ENCODE data around the gene KIF16B. TPM values are rescaled to one million over a fixed set of nuclear protein-coding genes. Genes with fewer than 3 reads are reported as not detected.

KIF16B gene
- total RNA-seq, 1 donor from 2014 or later: 9.4 TPM

- DNase-seq (ENCODE audit: low read depth, low spot score): no peak
- Mint-ChIP-seq H3K27ac (ENCODE audit: unreplicated experiment) (no peak overlapping the region), H3K36me3 (ENCODE audit: low read depth) (no peaks in the 10 kb centered on the region), H3K4me3 (no peak overlapping the region), H3K9me3 (no peaks in the 10 kb centered on the region), H3K27me3 (ENCODE audit: low read depth) (no peaks in the 10 kb centered on the region), H3K4me1 (peaks cover 6% of the 10 kb centered on the region)
- TF ChIP-seq, protein P1, sequence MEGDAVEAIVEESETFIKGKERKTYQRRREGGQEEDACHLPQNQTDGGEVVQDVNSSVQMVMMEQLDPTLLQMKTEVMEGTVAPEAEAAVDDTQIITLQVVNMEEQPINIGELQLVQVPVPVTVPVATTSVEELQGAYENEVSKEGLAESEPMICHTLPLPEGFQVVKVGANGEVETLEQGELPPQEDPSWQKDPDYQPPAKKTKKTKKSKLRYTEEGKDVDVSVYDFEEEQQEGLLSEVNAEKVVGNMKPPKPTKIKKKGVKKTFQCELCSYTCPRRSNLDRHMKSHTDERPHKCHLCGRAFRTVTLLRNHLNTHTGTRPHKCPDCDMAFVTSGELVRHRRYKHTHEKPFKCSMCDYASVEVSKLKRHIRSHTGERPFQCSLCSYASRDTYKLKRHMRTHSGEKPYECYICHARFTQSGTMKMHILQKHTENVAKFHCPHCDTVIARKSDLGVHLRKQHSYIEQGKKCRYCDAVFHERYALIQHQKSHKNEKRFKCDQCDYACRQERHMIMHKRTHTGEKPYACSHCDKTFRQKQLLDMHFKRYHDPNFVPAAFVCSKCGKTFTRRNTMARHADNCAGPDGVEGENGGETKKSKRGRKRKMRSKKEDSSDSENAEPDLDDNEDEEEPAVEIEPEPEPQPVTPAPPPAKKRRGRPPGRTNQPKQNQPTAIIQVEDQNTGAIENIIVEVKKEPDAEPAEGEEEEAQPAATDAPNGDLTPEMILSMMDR (conservative IDR thresholded peaks at IDR 0.05): no peak
These were observed 8.0 kb upstream of the KIF16B start for GRCh38 chr20:16581241-16581640.

GRCh38 chr20:16580620-16581019 lies 7.4 kb upstream of the KIF16B start:
- DNase-seq (ENCODE audit: low read depth, low spot score): no peak
- Mint-ChIP-seq H3K36me3 (ENCODE audit: low read depth) (no peaks in the 10 kb centered on the region), H3K9me3 (no peaks in the 10 kb centered on the region), H3K27ac (ENCODE audit: unreplicated experiment) (no peak overlapping the region), H3K27me3 (ENCODE audit: low read depth) (no peaks in the 10 kb centered on the region), H3K4me1 (peaks cover 6% of the 10 kb centered on the region), H3K4me3 (no peak overlapping the region)
- TF ChIP-seq, protein P1 (conservative IDR thresholded peaks at IDR 0.05): no peak

GRCh38 chr20:16580147-16580546 lies 6.9 kb upstream of the KIF16B start:
- no peak for DNase-seq (ENCODE audit: low read depth, low spot score)
- Mint-ChIP-seq H3K36me3 (ENCODE audit: low read depth) (no peaks in the 10 kb centered on the region), H3K9me3 (no peaks in the 10 kb centered on the region), H3K4me1 (peaks cover 10% of the 10 kb centered on the region), H3K4me3 (no peak overlapping the region), H3K27ac (ENCODE audit: unreplicated experiment) (no peak overlapping the region), H3K27me3 (ENCODE audit: low read depth) (no peaks in the 10 kb centered on the region)
- TF ChIP-seq, protein P1 (conservative IDR thresholded peaks at IDR 0.05): no peak

DNA sequence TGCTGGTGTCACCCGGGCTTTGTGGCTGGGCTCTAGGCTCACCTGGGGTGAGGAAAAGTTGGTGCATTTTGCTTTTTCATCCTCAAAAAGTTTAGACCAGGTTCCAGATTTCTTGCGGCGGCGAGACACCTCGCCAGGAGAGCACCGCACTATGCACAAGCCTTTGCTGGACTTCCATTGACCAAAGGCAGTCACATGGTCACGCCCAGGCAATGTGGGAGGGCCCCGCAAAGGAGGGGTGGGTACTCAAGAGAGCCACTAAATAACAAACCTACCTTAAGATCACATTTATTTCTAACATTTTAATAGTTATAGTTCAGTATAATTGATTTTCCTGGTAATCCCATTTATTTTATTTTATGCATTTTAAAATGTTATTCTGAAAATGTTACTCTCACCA lies 3.0 kb upstream of the KIF16B start:
- Mint-ChIP-seq H3K4me3 (no peak overlapping the region), H3K4me1 (peaks cover 35% of the 10 kb centered on the region)

GRCh38 chr20:16575390-16576140 lies 2.3 kb upstream of the KIF16B start:
- H3K9me3 Mint-ChIP-seq: peaks cover 5% of the 10 kb centered on the region
- H3K27ac Mint-ChIP-seq (ENCODE audit: unreplicated experiment): peak overlapping the region; percentile 30
- TF ChIP-seq, protein P1 (conservative IDR thresholded peaks at IDR 0.05): no peak
- DNase-seq (ENCODE audit: low read depth, low spot score): no peak
- peak overlapping the region; percentile 86 for H3K4me3 Mint-ChIP-seq
- H3K4me1 Mint-ChIP-seq: peaks cover 41% of the 10 kb centered on the region
- H3K27me3 Mint-ChIP-seq (ENCODE audit: low read depth): no peaks in the 10 kb centered on the region
- no peaks in the 10 kb centered on the region for H3K36me3 Mint-ChIP-seq (ENCODE audit: low read depth)

More for the DNA sequence above, 3.0 kb upstream of the KIF16B start:
- H3K27me3 Mint-ChIP-seq (ENCODE audit: low read depth): no peaks in the 10 kb centered on the region
- no peaks in the 10 kb centered on the region for H3K36me3 Mint-ChIP-seq (ENCODE audit: low read depth)
- H3K27ac Mint-ChIP-seq (ENCODE audit: unreplicated experiment): no peak overlapping the region
- TF ChIP-seq, protein P1 (conservative IDR thresholded peaks at IDR 0.05): no peak
- peaks cover 5% of the 10 kb centered on the region for H3K9me3 Mint-ChIP-seq
- no peak for DNase-seq (ENCODE audit: low read depth, low spot score)
